NCI-H2029 treated with DMSO at 0.1 percent for 48 hours (cell line): Measurements from ENCODE around the gene MSL1.

Experiments
- DNase-seq: peaks from one replicate; lab custom pipeline; 2025; lab: John Stamatoyannopoulos, UW

The MSL1 gene

GRCh38 chr17:40104594-40105486 is 16.9 kb upstream of the MSL1 start:
- DNase-seq = no peak

GRCh38 chr17:40105861-40106759 is 15.7 kb upstream of the MSL1 start:
- DNase-seq = no peak

DNA sequence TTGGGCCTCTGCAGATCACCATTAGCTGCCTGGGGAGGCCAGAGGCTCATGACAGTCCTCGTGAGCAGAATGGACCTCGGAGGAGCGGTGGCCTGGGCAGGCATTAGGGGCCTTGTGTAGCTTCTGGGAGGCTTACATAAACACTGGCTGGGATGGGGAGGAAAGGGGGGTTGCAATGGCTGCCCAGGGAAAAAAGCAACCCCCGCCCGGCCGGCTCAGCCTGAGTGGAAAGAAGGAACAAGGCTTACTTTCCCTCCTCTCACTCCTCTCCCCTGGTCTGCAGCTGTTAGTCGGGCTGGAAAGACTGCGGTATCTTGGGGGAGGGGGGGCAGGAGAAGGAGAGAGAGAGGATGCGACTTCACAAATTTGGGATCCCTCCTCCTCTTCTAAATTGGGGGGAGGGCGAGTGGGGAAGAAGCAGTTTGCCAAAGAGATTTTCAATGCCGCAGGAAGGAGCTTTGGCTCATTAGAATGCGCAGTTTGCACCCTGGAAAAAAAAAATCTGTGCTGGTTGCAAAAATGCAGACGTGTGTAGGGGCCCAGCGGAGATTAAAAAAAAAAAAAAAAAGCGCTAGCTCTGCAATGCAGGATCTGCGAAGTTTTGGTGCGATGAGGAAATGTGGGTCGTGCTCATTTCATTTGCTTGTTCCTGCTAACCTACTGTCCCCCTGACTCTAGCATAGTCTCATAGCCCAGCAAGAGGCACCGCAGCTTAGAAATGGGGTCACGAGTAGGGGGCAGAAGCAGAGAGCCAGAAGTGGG is 14.8 kb upstream of the MSL1 start:
- DNase-seq = no peak

GRCh38 chr17:40107522-40108174 is 14.1 kb upstream of the MSL1 start:
- no peak for DNase-seq

DNA sequence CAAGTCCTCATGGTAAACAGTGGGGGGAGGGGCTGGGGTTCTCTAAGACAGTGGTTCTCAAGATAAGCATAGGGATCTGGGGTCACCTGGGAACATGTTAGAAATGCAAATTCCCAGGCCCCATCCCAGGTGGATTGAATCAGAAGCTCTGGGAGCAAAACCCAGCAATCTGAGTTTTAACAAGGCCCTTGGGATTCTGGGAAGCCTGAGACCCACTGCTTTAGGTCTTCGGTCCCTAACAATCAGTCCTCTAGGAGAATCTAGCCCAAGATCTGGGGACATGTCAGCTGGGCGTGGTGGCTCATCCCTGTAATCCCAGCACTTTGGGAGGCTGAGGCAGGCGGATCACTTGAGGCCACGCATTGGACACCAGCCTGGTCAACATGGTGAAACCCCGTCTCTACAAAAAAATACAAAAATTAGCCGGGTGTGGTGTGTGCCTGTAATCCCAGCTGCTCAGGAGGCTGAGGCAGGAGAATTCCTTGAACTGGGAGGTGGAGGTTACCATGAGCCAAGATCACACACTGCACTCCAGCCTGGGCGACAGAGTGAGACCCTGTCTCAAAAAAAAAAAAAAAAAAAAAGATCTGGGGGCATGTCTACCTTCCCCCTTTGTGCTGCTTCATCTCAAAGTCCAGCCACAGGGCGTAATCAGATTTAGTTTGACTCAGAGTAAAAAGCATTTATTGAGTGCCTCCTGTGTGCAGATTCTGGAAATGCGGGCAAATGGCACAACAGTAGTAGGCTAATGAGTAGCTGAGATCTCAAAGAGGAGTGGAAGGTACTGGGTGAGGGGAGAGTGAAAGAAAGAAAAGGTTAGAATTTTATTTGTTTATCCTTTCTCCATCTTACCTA is 12.6 kb upstream of the MSL1 start:
- no peak for DNase-seq

- DNase-seq = no peak
Observed at GRCh38 chr17:40110026-40110845, 11.5 kb upstream of the MSL1 start.

DNA sequence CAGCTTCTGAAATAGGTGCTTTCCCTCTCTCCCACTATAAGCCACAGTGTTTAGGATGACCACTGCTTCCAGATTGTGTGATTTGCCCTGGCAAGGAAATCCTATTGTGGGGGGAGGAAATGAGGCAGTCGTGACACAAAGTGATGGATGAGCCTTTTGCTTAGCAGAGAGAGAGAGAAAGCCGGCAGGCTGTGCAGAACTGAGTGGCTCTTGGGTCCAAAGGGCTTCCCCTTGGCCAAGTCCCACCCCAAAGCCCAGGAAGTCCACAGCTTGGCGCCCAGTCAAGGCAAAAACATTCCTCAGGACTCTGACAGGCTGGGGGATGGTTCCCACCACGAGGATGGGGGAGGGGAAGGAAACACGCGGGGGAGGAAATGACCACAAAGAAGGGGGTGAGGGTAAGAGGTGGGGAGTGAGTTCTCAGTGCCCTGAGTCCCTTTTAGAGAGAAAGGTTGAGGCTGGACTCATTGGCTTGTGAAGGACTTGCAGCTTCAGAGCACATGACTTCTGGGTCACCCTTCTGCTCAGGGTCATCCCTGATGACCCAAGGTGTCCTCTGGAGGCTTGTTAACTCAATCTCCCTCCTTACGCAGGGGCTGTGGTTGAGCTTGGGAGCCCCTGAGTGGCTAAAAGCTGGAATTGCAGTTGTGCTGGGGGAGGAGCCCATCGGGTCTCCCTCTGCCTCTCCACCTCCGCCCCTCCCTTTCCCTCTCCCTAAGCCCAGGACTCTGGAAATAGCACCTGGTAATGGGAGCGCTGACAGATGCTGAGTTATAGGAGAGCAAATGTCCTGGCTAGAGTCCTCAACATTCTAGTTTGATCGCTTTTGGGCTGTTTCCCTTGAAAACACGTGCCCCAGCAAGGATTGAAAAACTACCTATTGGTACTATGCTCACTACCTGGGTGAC is 10.3 kb upstream of the MSL1 start:
- peak; percentile 44 for DNase-seq

GRCh38 chr17:40112191-40112711 is 9.5 kb upstream of the MSL1 start:
- no peak for DNase-seq

DNA sequence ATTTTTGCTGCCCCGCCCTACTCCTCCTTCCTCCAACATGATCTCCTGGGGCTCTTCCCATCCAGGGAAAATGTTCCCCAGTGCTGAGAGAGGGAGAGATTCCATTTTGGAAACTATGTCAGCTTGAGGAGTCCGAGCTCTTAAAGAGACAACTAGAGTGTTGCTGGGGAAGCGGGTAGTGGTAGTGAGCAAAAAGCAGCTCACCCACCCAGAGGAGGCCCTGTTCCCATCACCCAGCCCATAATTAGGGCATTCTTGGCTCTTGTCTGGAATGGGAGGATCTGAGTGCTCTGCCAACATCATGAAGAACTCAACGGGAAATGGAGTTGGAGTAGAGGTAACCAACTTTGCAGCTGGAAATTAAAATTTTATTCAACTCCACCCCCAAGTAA is 9.1 kb upstream of the MSL1 start:
- DNase-seq = no peak

GRCh38 chr17:40113110-40113906 is 8.5 kb upstream of the MSL1 start:
- peak; percentile 88 for DNase-seq

- no peak for DNase-seq
Observed at GRCh38 chr17:40113907-40114245, 7.9 kb upstream of the MSL1 start.

DNA sequence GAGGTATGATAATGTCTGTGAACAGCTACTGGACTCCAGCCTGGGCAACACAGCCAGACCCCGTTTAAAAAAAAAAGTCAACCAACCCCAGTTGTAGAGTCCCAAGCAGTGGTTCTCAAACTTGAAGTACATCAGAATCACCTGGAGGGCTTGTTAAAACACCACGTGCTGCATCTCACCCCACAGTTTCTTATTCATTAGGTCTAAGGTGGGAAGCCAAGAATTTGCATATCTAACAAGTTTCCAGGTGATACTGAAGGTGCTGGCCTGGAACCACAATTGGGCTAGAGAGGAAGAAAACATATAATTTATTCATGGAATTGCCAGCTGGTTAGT is 6.7 kb upstream of the MSL1 start:
- DNase-seq = no peak

DNA sequence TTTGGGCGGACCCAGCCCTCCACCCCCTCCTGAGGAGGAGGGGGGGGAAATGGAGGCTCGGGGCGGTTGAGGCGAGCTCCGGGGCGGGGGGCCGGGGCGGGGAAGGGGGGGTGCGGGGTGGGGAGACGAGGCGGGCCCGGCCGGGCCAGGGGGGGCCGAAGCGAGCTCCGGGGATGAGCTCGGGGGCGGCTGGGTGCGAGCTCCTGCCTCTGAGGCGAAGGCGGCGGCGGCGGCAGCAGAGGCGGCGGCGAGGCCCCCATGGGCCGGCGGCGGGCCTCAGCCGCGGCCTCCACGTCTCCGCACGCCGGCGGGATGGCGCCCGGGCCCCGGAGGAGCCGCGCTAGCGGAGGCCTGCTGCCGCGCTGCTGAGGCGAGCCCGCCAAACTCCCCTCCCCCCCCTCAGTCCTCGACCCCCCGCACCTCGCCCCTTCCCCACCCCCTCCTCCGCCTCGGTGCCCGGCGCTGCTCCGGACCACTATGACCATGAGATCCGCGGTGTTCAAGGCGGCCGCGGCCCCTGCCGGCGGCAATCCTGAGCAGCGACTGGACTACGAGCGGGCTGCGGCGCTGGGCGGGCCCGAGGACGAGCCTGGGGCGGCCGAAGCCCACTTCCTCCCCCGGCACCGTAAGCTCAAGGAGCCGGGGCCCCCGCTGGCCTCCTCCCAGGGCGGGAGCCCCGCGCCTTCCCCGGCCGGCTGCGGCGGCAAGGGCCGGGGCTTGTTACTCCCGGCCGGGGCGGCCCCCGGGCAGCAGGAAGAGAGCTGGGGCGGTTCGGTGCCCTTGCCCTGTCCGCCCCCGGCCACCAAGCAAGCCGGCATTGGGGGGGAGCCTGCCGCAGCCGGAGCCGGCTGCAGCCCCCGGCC is 596 bp downstream of the MSL1 start:
- DNase-seq = no peak

GRCh38 chr17:40122999-40123810 is 1.4 kb downstream of the MSL1 start:
- DNase-seq = peak; percentile 51

DNA sequence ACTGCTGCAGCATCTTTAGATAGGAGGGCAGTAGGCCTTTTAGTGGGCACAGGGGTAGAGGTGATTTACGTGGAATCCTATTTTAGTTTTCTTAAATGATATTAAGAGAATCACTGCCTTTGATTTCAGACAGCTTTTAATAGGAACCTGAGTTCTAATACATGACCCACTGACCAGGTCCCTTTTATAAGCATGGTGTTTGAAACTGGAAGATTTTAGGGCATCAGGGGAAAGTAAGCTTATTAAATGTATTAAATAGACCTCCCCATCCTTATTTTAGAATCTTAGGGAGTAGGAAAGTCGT is 2.0 kb downstream of the MSL1 start:
- DNase-seq = no peak
